Sigmoid colon (tissue), 4 donors: Measurements from ENCODE around the gene SPEF2.

ENCODE experiments used
- EP300 ChIP-seq, 4 donors: sonication (generic); formaldehyde crosslinking; IDR thresholded peaks; one replicate each; pipeline ENCODE4 v1.6.1; 2017; ENCODE audit warnings: antibody characterized with exemption in 4 of 4
- POLR2A ChIP-seq, 2 donors: fragments of 450-650 bp; IDR thresholded peaks; one replicate each; pipeline ENCODE4 v1.6.1; 2016; ENCODE audit warnings: antibody characterized with exemption in 2 of 2, mild to moderate bottlenecking in 2 of 2, moderate library complexity in 2 of 2
- POLR2AphosphoS5 ChIP-seq, 4 donors: sonication (generic); formaldehyde crosslinking; IDR thresholded peaks; one replicate each; pipeline ENCODE4 v1.6.1; 2017; ENCODE audit warnings: antibody characterized with exemption in 4 of 4
- TF ChIP-seq, protein P1 (sequence below), 4 experiments: fragments of 450-650 bp in 3 of 4; fragments of 200-600 bp in 1 of 4; IDR thresholded peaks; one replicate each; pipeline ENCODE4 v1.5.1; 2016 to 2019; ENCODE audit warnings: antibody characterized with exemption in 4 of 4, mild to moderate bottlenecking in 3 of 4, moderate library complexity in 2 of 4

- TF ChIP-seq, protein P1, sequence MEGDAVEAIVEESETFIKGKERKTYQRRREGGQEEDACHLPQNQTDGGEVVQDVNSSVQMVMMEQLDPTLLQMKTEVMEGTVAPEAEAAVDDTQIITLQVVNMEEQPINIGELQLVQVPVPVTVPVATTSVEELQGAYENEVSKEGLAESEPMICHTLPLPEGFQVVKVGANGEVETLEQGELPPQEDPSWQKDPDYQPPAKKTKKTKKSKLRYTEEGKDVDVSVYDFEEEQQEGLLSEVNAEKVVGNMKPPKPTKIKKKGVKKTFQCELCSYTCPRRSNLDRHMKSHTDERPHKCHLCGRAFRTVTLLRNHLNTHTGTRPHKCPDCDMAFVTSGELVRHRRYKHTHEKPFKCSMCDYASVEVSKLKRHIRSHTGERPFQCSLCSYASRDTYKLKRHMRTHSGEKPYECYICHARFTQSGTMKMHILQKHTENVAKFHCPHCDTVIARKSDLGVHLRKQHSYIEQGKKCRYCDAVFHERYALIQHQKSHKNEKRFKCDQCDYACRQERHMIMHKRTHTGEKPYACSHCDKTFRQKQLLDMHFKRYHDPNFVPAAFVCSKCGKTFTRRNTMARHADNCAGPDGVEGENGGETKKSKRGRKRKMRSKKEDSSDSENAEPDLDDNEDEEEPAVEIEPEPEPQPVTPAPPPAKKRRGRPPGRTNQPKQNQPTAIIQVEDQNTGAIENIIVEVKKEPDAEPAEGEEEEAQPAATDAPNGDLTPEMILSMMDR (IDR thresholded peaks at IDR 0.05), result no peak
- TF ChIP-seq EP300 (IDR thresholded peaks at IDR 0.05), result no peak
- TF ChIP-seq POLR2AphosphoS5 (IDR thresholded peaks at IDR 0.05), result no peak
- TF ChIP-seq POLR2A (IDR thresholded peaks at IDR 0.05), result no peak
Observed at GRCh38 chr5:35657877-35658276, 40.2 kb downstream of the SPEF2 start.
